Panc1 (cell line): ENCODE results near the gene GRAMD1B. TPM values are rescaled to one million over a fixed set of nuclear protein-coding genes. Genes with fewer than 3 reads are reported as not detected.

Experiments
- ATAC-seq: fragments of 200-7000 bp; cut with Tn5 transposase; 2 replicates; pipeline ENCODE4 v1.9.1; 2020; ENCODE audit warnings: mild to moderate bottlenecking, moderate library complexity
- BruUV-seq: library from RNA; stranded (reverse); fragments of 400-500 nt; replicated peaks from 2 replicates; lab custom pipeline; 2021; lab: Mats Ljungman, UMichigan
- CTCF ChIA-PET: fragments of 300-600 bp; sonication (Branson Sonifier 250); formaldehyde crosslinking; loops from one replicate; lab custom pipeline; 2022; ENCODE audit warnings: antibody characterized with exemption; lab: Charles Lee
- POLR2A ChIA-PET: fragments of 300-600 bp; sonication (Branson Sonifier 250); formaldehyde crosslinking; loops from one replicate; lab custom pipeline; 2022; ENCODE audit warnings: antibody characterized with exemption; lab: Charles Lee
- DNase-seq: peaks from one replicate; pipeline ENCODE4 v3.0.0-alpha.2; 2010; ENCODE audit warnings: low read depth, low spot score
- H3K27ac ChIP-seq: 2 replicates; pipeline ENCODE4 v1.5.1; 2011; ENCODE audit warnings: mild to moderate bottlenecking, low read length, inconsistent platforms
- H3K27me3 ChIP-seq: fragments of 200-500 bp; sonication (Bioruptor generic); 2 replicates; pipeline ENCODE4 v1.6.0; 2014; ENCODE audit warnings: low read length, inconsistent platforms; ENCODE audit not compliant: control insufficient read depth, insufficient read depth
- H3K36me3 ChIP-seq: fragments of 200-500 bp; sonication (Bioruptor generic); 2 replicates; pipeline ENCODE4 v1.5.1; 2014; ENCODE audit warnings: inconsistent platforms, mild to moderate bottlenecking, low read length, moderate library complexity; ENCODE audit not compliant: control insufficient read depth, insufficient read depth
- H3K4me1 ChIP-seq: 2 replicates; pipeline ENCODE4 v1.5.1; 2011; ENCODE audit warnings: inconsistent platforms, mild to moderate bottlenecking, low read length, moderate library complexity; ENCODE audit not compliant: control insufficient read depth, insufficient read depth
- H3K4me3 ChIP-seq, 2 experiments: 2 replicates each; pipeline ENCODE4 v1.5.1; 2011 to 2012; ENCODE audit warnings: low read depth in 2 of 2, low read length in 2 of 2, mild to moderate bottlenecking in 2 of 2, inconsistent platforms in 1 of 2, moderate library complexity in 1 of 2
- H3K9me3 ChIP-seq: fragments of 200-500 bp; sonication (Bioruptor generic); 2 replicates; pipeline ENCODE4 v1.5.1; 2014; ENCODE audit warnings: low read depth, mild to moderate bottlenecking, inconsistent platforms, low read length, moderate library complexity; ENCODE audit not compliant: control insufficient read depth, insufficient read depth
- POLR2AphosphoS5 ChIP-seq: IDR thresholded peaks from 2 replicates; pipeline ENCODE4 v1.6.1; 2012; ENCODE audit warnings: mild to moderate bottlenecking, low read depth, low read length, moderate library complexity
- SIN3A ChIP-seq: IDR thresholded peaks from 2 replicates; pipeline ENCODE4 v1.6.1; 2012; ENCODE audit warnings: low read depth, mild to moderate bottlenecking, low read length, moderate library complexity, borderline replicate concordance; ENCODE audit not compliant: insufficient read depth
- TCF7L2 ChIP-seq: IDR thresholded peaks from 2 replicates; pipeline ENCODE4 v1.6.1; 2011; ENCODE audit warnings: mild to moderate bottlenecking, low read depth, low read length, inconsistent platforms
- in situ Hi-C: cut with HindIII; loops from 2 replicates; pipeline ENCODE4 v1.10.0; 2016; ENCODE audit warnings: low sequenced_read_pairs, low pct_unique_long_range_greater_than_20kb
- intact Hi-C: fragments of 100-400 bp; cut with micrococcal nuclease; formaldehyde crosslinking; loops from one replicate; pipeline ENCODE4 v1.10.0; 2022; ENCODE audit not compliant: unreplicated experiment
- total RNA-seq: library from RNA; stranded (reverse); gene quantifications from one replicate; pipeline ENCODE4 v1.2.1, GENCODE V29; 2021; ENCODE audit not compliant: unreplicated experiment
- TF ChIP-seq, protein P1 (sequence below), 2 experiments: IDR thresholded peaks; 2 replicates each; pipeline ENCODE4 v1.6.1; 2011 to 2012; ENCODE audit warnings: low read depth in 2 of 2, control low read depth in 1 of 2, low read length in 1 of 2, mild to moderate bottlenecking in 1 of 2, moderate library complexity in 1 of 2; ENCODE audit not compliant: insufficient read depth in 1 of 2
- TF ChIP-seq, protein P2 (sequence below): fragments of 450-650 bp; IDR thresholded peaks from 2 replicates; pipeline ENCODE4 v1.5.1; 2017; ENCODE audit warnings: mild to moderate bottlenecking

GRAMD1B gene
- total RNA-seq, 1 experiment from 2014 or later = 0.46 TPM

GRCh38 chr11:123490527-123490926 lies 60.5 kb downstream of the GRAMD1B start:
- H3K9me3 ChIP-seq = no peaks in the 10 kb centered on the region
- intact Hi-C loops (no loop called here), in situ Hi-C loops (no loop called here)
- ChIA-PET POLR2A (no interaction called here), CTCF (no interaction called here)
- TF ChIP-seq SIN3A (no peak), TCF7L2 (no peak), POLR2AphosphoS5 (no peak)
- TF ChIP-seq, protein P1, sequence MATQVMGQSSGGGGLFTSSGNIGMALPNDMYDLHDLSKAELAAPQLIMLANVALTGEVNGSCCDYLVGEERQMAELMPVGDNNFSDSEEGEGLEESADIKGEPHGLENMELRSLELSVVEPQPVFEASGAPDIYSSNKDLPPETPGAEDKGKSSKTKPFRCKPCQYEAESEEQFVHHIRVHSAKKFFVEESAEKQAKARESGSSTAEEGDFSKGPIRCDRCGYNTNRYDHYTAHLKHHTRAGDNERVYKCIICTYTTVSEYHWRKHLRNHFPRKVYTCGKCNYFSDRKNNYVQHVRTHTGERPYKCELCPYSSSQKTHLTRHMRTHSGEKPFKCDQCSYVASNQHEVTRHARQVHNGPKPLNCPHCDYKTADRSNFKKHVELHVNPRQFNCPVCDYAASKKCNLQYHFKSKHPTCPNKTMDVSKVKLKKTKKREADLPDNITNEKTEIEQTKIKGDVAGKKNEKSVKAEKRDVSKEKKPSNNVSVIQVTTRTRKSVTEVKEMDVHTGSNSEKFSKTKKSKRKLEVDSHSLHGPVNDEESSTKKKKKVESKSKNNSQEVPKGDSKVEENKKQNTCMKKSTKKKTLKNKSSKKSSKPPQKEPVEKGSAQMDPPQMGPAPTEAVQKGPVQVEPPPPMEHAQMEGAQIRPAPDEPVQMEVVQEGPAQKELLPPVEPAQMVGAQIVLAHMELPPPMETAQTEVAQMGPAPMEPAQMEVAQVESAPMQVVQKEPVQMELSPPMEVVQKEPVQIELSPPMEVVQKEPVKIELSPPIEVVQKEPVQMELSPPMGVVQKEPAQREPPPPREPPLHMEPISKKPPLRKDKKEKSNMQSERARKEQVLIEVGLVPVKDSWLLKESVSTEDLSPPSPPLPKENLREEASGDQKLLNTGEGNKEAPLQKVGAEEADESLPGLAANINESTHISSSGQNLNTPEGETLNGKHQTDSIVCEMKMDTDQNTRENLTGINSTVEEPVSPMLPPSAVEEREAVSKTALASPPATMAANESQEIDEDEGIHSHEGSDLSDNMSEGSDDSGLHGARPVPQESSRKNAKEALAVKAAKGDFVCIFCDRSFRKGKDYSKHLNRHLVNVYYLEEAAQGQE (IDR thresholded peaks at IDR 0.05; ENCODE audit: insufficient read depth in 1 of 2, low read depth in 2 of 2, low read length in 1 of 2) = no peak
- TF ChIP-seq, protein P2, sequence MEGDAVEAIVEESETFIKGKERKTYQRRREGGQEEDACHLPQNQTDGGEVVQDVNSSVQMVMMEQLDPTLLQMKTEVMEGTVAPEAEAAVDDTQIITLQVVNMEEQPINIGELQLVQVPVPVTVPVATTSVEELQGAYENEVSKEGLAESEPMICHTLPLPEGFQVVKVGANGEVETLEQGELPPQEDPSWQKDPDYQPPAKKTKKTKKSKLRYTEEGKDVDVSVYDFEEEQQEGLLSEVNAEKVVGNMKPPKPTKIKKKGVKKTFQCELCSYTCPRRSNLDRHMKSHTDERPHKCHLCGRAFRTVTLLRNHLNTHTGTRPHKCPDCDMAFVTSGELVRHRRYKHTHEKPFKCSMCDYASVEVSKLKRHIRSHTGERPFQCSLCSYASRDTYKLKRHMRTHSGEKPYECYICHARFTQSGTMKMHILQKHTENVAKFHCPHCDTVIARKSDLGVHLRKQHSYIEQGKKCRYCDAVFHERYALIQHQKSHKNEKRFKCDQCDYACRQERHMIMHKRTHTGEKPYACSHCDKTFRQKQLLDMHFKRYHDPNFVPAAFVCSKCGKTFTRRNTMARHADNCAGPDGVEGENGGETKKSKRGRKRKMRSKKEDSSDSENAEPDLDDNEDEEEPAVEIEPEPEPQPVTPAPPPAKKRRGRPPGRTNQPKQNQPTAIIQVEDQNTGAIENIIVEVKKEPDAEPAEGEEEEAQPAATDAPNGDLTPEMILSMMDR = no peak
- DNase-seq (no peak), ATAC-seq (no peak)
- no peak overlapping the region for H3K27ac ChIP-seq
- H3K27me3 ChIP-seq = peaks cover 18% of the 10 kb centered on the region
- no peaks in the 10 kb centered on the region for H3K4me1 ChIP-seq
- no TSS peak for BruUV-seq
- H3K4me3 ChIP-seq = no peak overlapping the region
- H3K36me3 ChIP-seq = no peaks in the 10 kb centered on the region

DNA sequence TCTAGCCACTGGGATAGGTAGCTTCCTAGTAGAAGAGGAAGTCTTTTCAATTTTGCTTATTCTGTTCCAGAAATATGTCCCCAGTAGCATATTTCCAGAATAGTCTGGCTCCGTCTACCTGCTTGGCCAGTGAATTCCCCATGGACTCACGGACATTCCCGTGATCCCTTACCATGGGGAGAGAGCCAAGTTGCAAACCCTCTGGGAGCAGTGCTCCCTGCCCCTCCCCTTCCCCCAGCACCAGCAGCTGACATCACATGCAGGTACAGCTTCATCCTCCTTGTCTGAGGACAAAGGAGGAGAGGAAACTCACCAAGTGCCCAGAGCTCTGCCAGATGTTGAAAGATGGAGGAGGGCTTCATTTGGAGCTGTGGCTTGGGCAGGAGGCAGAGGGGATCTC lies 61.2 kb downstream of the GRAMD1B start:
- DNase-seq = no peak
- intact Hi-C loops = no loop called here
- H3K4me1 ChIP-seq = no peaks in the 10 kb centered on the region
- in situ Hi-C loops = no loop called here
- H3K4me3 ChIP-seq = no peak overlapping the region
- no peak for ATAC-seq
- TF ChIP-seq SIN3A = no peak
- TF ChIP-seq, protein P1 (IDR thresholded peaks at IDR 0.05; ENCODE audit: insufficient read depth in 1 of 2, low read depth in 2 of 2, low read length in 1 of 2) = no peak
- TF ChIP-seq, protein P2 = no peak
- no peaks in the 10 kb centered on the region for H3K36me3 ChIP-seq
- H3K27me3 ChIP-seq = peaks cover 20% of the 10 kb centered on the region
- no peaks in the 10 kb centered on the region for H3K9me3 ChIP-seq
- ChIA-PET CTCF (no interaction called here), POLR2A (no interaction called here)
- H3K27ac ChIP-seq = no peak overlapping the region
- no TSS peak for BruUV-seq
